ENCODE measurements around the gene CCDC88C.
A peak's percentile ranks its signal among the peaks of the same experiment; 100 is the strongest.

CCDC88C gene

GRCh38 chr14:91354979-91355685 lies 62.5 kb downstream of the CCDC88C start:
- peak overlapping the region in 1 of 2 donors; percentile 38 for H3K27ac ChIP-seq (ENCODE audit: low read depth in 2 of 2, low read length in 2 of 2)
- H3K4me3 ChIP-seq (ENCODE audit: low read length in 2 of 2): peak overlapping the region; percentile 26 to 39
- H3K9me3 ChIP-seq (ENCODE audit: control insufficient read depth in 2 of 2, low read length in 2 of 2): no peaks in the 10 kb centered on the region
- no peaks in the 10 kb centered on the region for H3K27me3 ChIP-seq (ENCODE audit: control insufficient read depth in 2 of 2, insufficient read depth in 2 of 2, low read length in 2 of 2)
- peak overlapping the region; percentile 32 to 36 for H3K9ac ChIP-seq (ENCODE audit: low read depth in 1 of 2, low read length in 2 of 2)
- H3K4me1 ChIP-seq (ENCODE audit: control insufficient read depth in 2 of 2, insufficient read depth in 2 of 2, low read length in 2 of 2): peaks cover 30 to 43% of the 10 kb centered on the region in 2 donors
- peaks cover 0 to 7% of the 10 kb centered on the region in 2 donors for H3K36me3 ChIP-seq (ENCODE audit: control insufficient read depth in 2 of 2, insufficient read depth in 2 of 2, low read length in 2 of 2)

GRCh38 chr14:91354221-91354916 lies 63.3 kb downstream of the CCDC88C start:
- Histone ChIP-seq H3K27me3 (ENCODE audit: control insufficient read depth in 2 of 2, insufficient read depth in 2 of 2, low read length in 2 of 2) (no peaks in the 10 kb centered on the region), H3K36me3 (ENCODE audit: control insufficient read depth in 2 of 2, insufficient read depth in 2 of 2, low read length in 2 of 2) (peaks cover 0 to 7% of the 10 kb centered on the region in 2 donors), H3K9ac (ENCODE audit: low read depth in 1 of 2, low read length in 2 of 2) (peak overlapping the region; percentile 24 to 36), H3K4me1 (ENCODE audit: control insufficient read depth in 2 of 2, insufficient read depth in 2 of 2, low read length in 2 of 2) (peaks cover 30 to 43% of the 10 kb centered on the region in 2 donors), H3K27ac (ENCODE audit: low read depth in 2 of 2, low read length in 2 of 2) (peak overlapping the region in 1 of 2 donors; percentile 38), H3K9me3 (ENCODE audit: control insufficient read depth in 2 of 2, low read length in 2 of 2) (no peaks in the 10 kb centered on the region), H3K4me3 (ENCODE audit: low read length in 2 of 2) (no peak overlapping the region)

GRCh38 chr14:91352728-91353692 lies 64.6 kb downstream of the CCDC88C start:
- Histone ChIP-seq H3K27ac (ENCODE audit: low read depth in 2 of 2, low read length in 2 of 2) (no peak overlapping the region), H3K4me1 (ENCODE audit: control insufficient read depth in 2 of 2, insufficient read depth in 2 of 2, low read length in 2 of 2) (peaks cover 34 to 48% of the 10 kb centered on the region in 2 donors), H3K9ac (ENCODE audit: low read depth in 1 of 2, low read length in 2 of 2) (no peak overlapping the region)

GRCh38 chr14:91352053-91352452 lies 65.6 kb downstream of the CCDC88C start:
- no peaks in the 10 kb centered on the region for H3K27me3 ChIP-seq (ENCODE audit: control insufficient read depth in 2 of 2, insufficient read depth in 2 of 2, low read length in 2 of 2)
- H3K36me3 ChIP-seq (ENCODE audit: control insufficient read depth in 2 of 2, insufficient read depth in 2 of 2, low read length in 2 of 2): peaks cover 0 to 4% of the 10 kb centered on the region in 2 donors
- H3K4me3 ChIP-seq (ENCODE audit: low read length in 2 of 2): no peak overlapping the region
- no peak overlapping the region for H3K9ac ChIP-seq (ENCODE audit: low read depth in 1 of 2, low read length in 2 of 2)
- peaks cover 34 to 48% of the 10 kb centered on the region in 2 donors for H3K4me1 ChIP-seq (ENCODE audit: control insufficient read depth in 2 of 2, insufficient read depth in 2 of 2, low read length in 2 of 2)
- no peaks in the 10 kb centered on the region for H3K9me3 ChIP-seq (ENCODE audit: control insufficient read depth in 2 of 2, low read length in 2 of 2)
- peak overlapping the region in 1 of 2 donors; percentile 70 for H3K27ac ChIP-seq (ENCODE audit: low read depth in 2 of 2, low read length in 2 of 2)

More at GRCh38 chr14:91352728-91353692, 64.6 kb downstream of the CCDC88C start:
- no peak overlapping the region for H3K4me3 ChIP-seq (ENCODE audit: low read length in 2 of 2)
- H3K27me3 ChIP-seq (ENCODE audit: control insufficient read depth in 2 of 2, insufficient read depth in 2 of 2, low read length in 2 of 2): no peaks in the 10 kb centered on the region
- peaks cover 0 to 4% of the 10 kb centered on the region in 2 donors for H3K36me3 ChIP-seq (ENCODE audit: control insufficient read depth in 2 of 2, insufficient read depth in 2 of 2, low read length in 2 of 2)
- no peaks in the 10 kb centered on the region for H3K9me3 ChIP-seq (ENCODE audit: control insufficient read depth in 2 of 2, low read length in 2 of 2)

GRCh38 chr14:91351512-91351862 lies 66.1 kb downstream of the CCDC88C start:
- Histone ChIP-seq H3K4me3 (ENCODE audit: low read length in 2 of 2) (peak overlapping the region in 1 of 2 donors; percentile 49), H3K9ac (ENCODE audit: low read depth in 1 of 2, low read length in 2 of 2) (no peak overlapping the region), H3K4me1 (ENCODE audit: control insufficient read depth in 2 of 2, insufficient read depth in 2 of 2, low read length in 2 of 2) (peaks cover 31 to 42% of the 10 kb centered on the region in 2 donors), H3K27ac (ENCODE audit: low read depth in 2 of 2, low read length in 2 of 2) (peak overlapping the region; percentile 15 to 70), H3K36me3 (ENCODE audit: control insufficient read depth in 2 of 2, insufficient read depth in 2 of 2, low read length in 2 of 2) (peaks cover 0 to 4% of the 10 kb centered on the region in 2 donors), H3K9me3 (ENCODE audit: control insufficient read depth in 2 of 2, low read length in 2 of 2) (no peaks in the 10 kb centered on the region), H3K27me3 (ENCODE audit: control insufficient read depth in 2 of 2, insufficient read depth in 2 of 2, low read length in 2 of 2) (no peaks in the 10 kb centered on the region)

- Histone ChIP-seq H3K27ac (ENCODE audit: low read depth in 2 of 2, low read length in 2 of 2) (peak overlapping the region; percentile 37 to 70), H3K36me3 (ENCODE audit: control insufficient read depth in 2 of 2, insufficient read depth in 2 of 2, low read length in 2 of 2) (peaks cover 0 to 4% of the 10 kb centered on the region in 2 donors), H3K4me3 (ENCODE audit: low read length in 2 of 2) (peak overlapping the region in 1 of 2 donors; percentile 49), H3K9ac (ENCODE audit: low read depth in 1 of 2, low read length in 2 of 2) (no peak overlapping the region), H3K27me3 (ENCODE audit: control insufficient read depth in 2 of 2, insufficient read depth in 2 of 2, low read length in 2 of 2) (no peaks in the 10 kb centered on the region), H3K9me3 (ENCODE audit: control insufficient read depth in 2 of 2, low read length in 2 of 2) (no peaks in the 10 kb centered on the region), H3K4me1 (ENCODE audit: control insufficient read depth in 2 of 2, insufficient read depth in 2 of 2, low read length in 2 of 2) (peaks cover 26 to 38% of the 10 kb centered on the region in 2 donors)
Measured at GRCh38 chr14:91350813-91351511, 66.7 kb downstream of the CCDC88C start.

- no peaks in the 10 kb centered on the region for H3K9me3 ChIP-seq (ENCODE audit: control insufficient read depth in 2 of 2, low read length in 2 of 2)
- H3K36me3 ChIP-seq (ENCODE audit: control insufficient read depth in 2 of 2, insufficient read depth in 2 of 2, low read length in 2 of 2): peaks cover 0 to 4% of the 10 kb centered on the region in 2 donors
- H3K27ac ChIP-seq (ENCODE audit: low read depth in 2 of 2, low read length in 2 of 2): peak overlapping the region; percentile 37 to 70
- H3K4me3 ChIP-seq (ENCODE audit: low read length in 2 of 2): peak overlapping the region in 1 of 2 donors; percentile 49
- H3K9ac ChIP-seq (ENCODE audit: low read depth in 1 of 2, low read length in 2 of 2): no peak overlapping the region
- no peaks in the 10 kb centered on the region for H3K27me3 ChIP-seq (ENCODE audit: control insufficient read depth in 2 of 2, insufficient read depth in 2 of 2, low read length in 2 of 2)
- H3K4me1 ChIP-seq (ENCODE audit: control insufficient read depth in 2 of 2, insufficient read depth in 2 of 2, low read length in 2 of 2): peaks cover 22 to 33% of the 10 kb centered on the region in 2 donors
Measured at GRCh38 chr14:91350483-91350812, 67.2 kb downstream of the CCDC88C start.

GRCh38 chr14:91349481-91350074 lies 68.0 kb downstream of the CCDC88C start:
- H3K4me3 ChIP-seq (ENCODE audit: low read length in 2 of 2): no peak overlapping the region
- peak overlapping the region in 1 of 2 donors; percentile 70 for H3K27ac ChIP-seq (ENCODE audit: low read depth in 2 of 2, low read length in 2 of 2)
- H3K4me1 ChIP-seq (ENCODE audit: control insufficient read depth in 2 of 2, insufficient read depth in 2 of 2, low read length in 2 of 2): peaks cover 14 to 25% of the 10 kb centered on the region in 2 donors
- peak overlapping the region in 1 of 2 donors; percentile 5 for H3K9ac ChIP-seq (ENCODE audit: low read depth in 1 of 2, low read length in 2 of 2)
- no peaks in the 10 kb centered on the region for H3K9me3 ChIP-seq (ENCODE audit: control insufficient read depth in 2 of 2, low read length in 2 of 2)
- H3K27me3 ChIP-seq (ENCODE audit: control insufficient read depth in 2 of 2, insufficient read depth in 2 of 2, low read length in 2 of 2): no peaks in the 10 kb centered on the region
- peaks cover 0 to 4% of the 10 kb centered on the region in 2 donors for H3K36me3 ChIP-seq (ENCODE audit: control insufficient read depth in 2 of 2, insufficient read depth in 2 of 2, low read length in 2 of 2)

GRCh38 chr14:91348845-91349465 lies 68.7 kb downstream of the CCDC88C start:
- Histone ChIP-seq H3K4me1 (ENCODE audit: control insufficient read depth in 2 of 2, insufficient read depth in 2 of 2, low read length in 2 of 2) (peaks cover 14 to 24% of the 10 kb centered on the region in 2 donors), H3K27me3 (ENCODE audit: control insufficient read depth in 2 of 2, insufficient read depth in 2 of 2, low read length in 2 of 2) (no peaks in the 10 kb centered on the region), H3K27ac (ENCODE audit: low read depth in 2 of 2, low read length in 2 of 2) (peak overlapping the region in 1 of 2 donors; percentile 70), H3K9me3 (ENCODE audit: control insufficient read depth in 2 of 2, low read length in 2 of 2) (no peaks in the 10 kb centered on the region), H3K36me3 (ENCODE audit: control insufficient read depth in 2 of 2, insufficient read depth in 2 of 2, low read length in 2 of 2) (peaks cover 0 to 2% of the 10 kb centered on the region in 2 donors), H3K4me3 (ENCODE audit: low read length in 2 of 2) (peak overlapping the region in 1 of 2 donors; percentile 31), H3K9ac (ENCODE audit: low read depth in 1 of 2, low read length in 2 of 2) (peak overlapping the region in 1 of 2 donors; percentile 5)
